ENCODE results near the gene SEMA3F. TPM values are rescaled to one million over a fixed set of nuclear protein-coding genes. Genes with fewer than 3 reads are reported as not detected.

SEMA3F gene
- polyA plus RNA-seq, 2 of the 4 experiments (the other 2 are of a cell fraction) = 2.9 to 10.6 TPM

GRCh38 chr3:50167841-50168209 is 12.7 kb downstream of the SEMA3F start:
- no peak overlapping the region for H3K4me3 ChIP-seq
- CTCF ChIA-PET = interaction anchor here (1.0 kb wide), 1 partner anchor 40 kb away, joined by 3 read pairs; no protein-coding TSS in a partner anchor

GRCh38 chr3:50168388-50168787 is 13.3 kb downstream of the SEMA3F start:
- H3K9me3 ChIP-seq = no peaks in the 10 kb centered on the region
- no peak overlapping the region for H3K4me3 ChIP-seq
- DNase-seq (ENCODE audit: low read depth in 1 of 2, low spot score in 1 of 2) (no peak), ATAC-seq (no peak), FAIRE-seq (no peak)
- TF ChIP-seq HES2 (IDR thresholded peaks at IDR 0.05) (no peak), EHF (CRISPR knock-in tag; IDR thresholded peaks at IDR 0.05) (no peak), HOXB5 (CRISPR knock-in tag; IDR thresholded peaks at IDR 0.05) (no peak), BHLHE40 (IDR thresholded peaks at IDR 0.05; ENCODE audit: low read depth, low read length) (no peak), RCOR1 (IDR thresholded peaks at IDR 0.05; ENCODE audit: low read depth, low read length) (no peak), ATOH8 (CRISPR knock-in tag; IDR thresholded peaks at IDR 0.05; ENCODE audit: low read depth) (no peak), SMC3 (IDR thresholded peaks at IDR 0.05) (no peak), HEYL (CRISPR knock-in tag; IDR thresholded peaks at IDR 0.05) (no peak), ZC3H11A (IDR thresholded peaks at IDR 0.05) (no peak), HMGXB4 (CRISPR knock-in tag; IDR thresholded peaks at IDR 0.05; ENCODE audit: borderline replicate concordance) (no peak), GATA3 (IDR thresholded peaks at IDR 0.05; ENCODE audit: borderline replicate concordance) (no peak)
- CTCF ChIA-PET = interaction anchor here (1.0 to 5.5 kb wide), 2 partner anchors 23 to 40 kb away, joined by 3 to 53 read pairs; partner anchors contain the start of gene GNAT1
- peaks cover 92% of the 10 kb centered on the region for H3K4me1 ChIP-seq
- peak overlapping the region in 1 of 2 experiments; percentile 94; a peak in 2 of 6 replicates for H3K27ac ChIP-seq
- 82% methylated on average over 9 of the region's 9 CpGs for WGBS (ENCODE audit: missing lambda C conversion rate)
- POLR2A ChIA-PET = no interaction called here
- H3K4me2 ChIP-seq = no peak overlapping the region

More at GRCh38 chr3:50167841-50168209, 12.7 kb downstream of the SEMA3F start:
- POLR2A ChIA-PET = no interaction called here
- ATAC-seq (no peak), DNase-seq (ENCODE audit: low read depth in 1 of 2, low spot score in 1 of 2) (no peak), FAIRE-seq (no peak)
- no peak for TF ChIP-seq ATOH8 (CRISPR knock-in tag; IDR thresholded peaks at IDR 0.05; ENCODE audit: low read depth)
- no peak for TF ChIP-seq RNF2 (IDR thresholded peaks at IDR 0.05; ENCODE audit: borderline replicate concordance, low read depth)
- no peak for TF ChIP-seq TFCP2L1 (CRISPR knock-in tag; IDR thresholded peaks at IDR 0.05)
- TF ChIP-seq NR3C1 (IDR thresholded peaks at IDR 0.05) = no peak
- peaks cover 95% of the 10 kb centered on the region for H3K4me1 ChIP-seq
- peak overlapping the region; percentile 71; the same call in 2 of the 3 replicates for H3K4me2 ChIP-seq
- no peaks in the 10 kb centered on the region for H3K9me3 ChIP-seq
- 79% methylated on average over 7 of the region's 7 CpGs for WGBS (ENCODE audit: missing lambda C conversion rate)
- H3K27ac ChIP-seq = peak overlapping the region; percentile 50 to 94; a peak in 5 of 6 replicates

- ATAC-seq = no peak
- ChIA-PET POLR2A (no interaction called here), CTCF (interaction anchor here (1.0 to 5.5 kb wide), 2 partner anchors 22 to 41 kb away, joined by 3 to 53 read pairs; partner anchors contain the start of gene GNAT1)
- WGBS (ENCODE audit: missing lambda C conversion rate) = 100% methylated on average over 5 of the region's 6 CpGs
- DNase-seq (ENCODE audit: low read depth in 1 of 2, low spot score in 1 of 2) = no peak
- no peaks in the 10 kb centered on the region for H3K9me3 ChIP-seq
- H3K4me3 ChIP-seq = no peak overlapping the region
- H3K4me2 ChIP-seq = no peak overlapping the region
- FAIRE-seq = no peak
- H3K27ac ChIP-seq = peak overlapping the region in 1 of 2 experiments; percentile 94; a peak in 3 of 6 replicates
- peaks cover 88% of the 10 kb centered on the region for H3K4me1 ChIP-seq
- TF ChIP-seq JUN (IDR thresholded peaks at IDR 0.05) (no peak), ATOH8 (CRISPR knock-in tag; IDR thresholded peaks at IDR 0.05; ENCODE audit: low read depth) (no peak), MAX (IDR thresholded peaks at IDR 0.05) (no peak), POLR2AphosphoS2 (conservative IDR thresholded peaks at IDR 0.05; ENCODE audit: low read length) (no peak), HES2 (IDR thresholded peaks at IDR 0.05) (no peak), CTCF (IDR thresholded peaks at IDR 0.05) (no peak), ZSCAN20 (CRISPR knock-in tag; IDR thresholded peaks at IDR 0.05) (no peak), RCOR1 (IDR thresholded peaks at IDR 0.05; ENCODE audit: low read depth, low read length) (no peak), MYC (IDR thresholded peaks at IDR 0.05; ENCODE audit: borderline replicate concordance, low read length) (no peak), CEBPB (IDR thresholded peaks at IDR 0.05) (no peak), KDM1A (IDR thresholded peaks at IDR 0.05; ENCODE audit: low read depth) (no peak), HEYL (CRISPR knock-in tag; IDR thresholded peaks at IDR 0.05) (no peak), PBX3 (IDR thresholded peaks at IDR 0.05) (no peak), USF2 (IDR thresholded peaks at IDR 0.05) (no peak)
These were observed 13.7 kb downstream of the SEMA3F start for GRCh38 chr3:50168791-50169190.

All from A549 (cell line).